ENCODE measurements around the gene ISG20. TPM values are rescaled to one million over a fixed set of nuclear protein-coding genes. Genes with fewer than 3 reads are reported as not detected.
A peak's percentile ranks its signal among the peaks of the same experiment; 100 is the strongest.

The ISG20 gene
- total RNA-seq, 1 experiment from 2014 or later: 75.6 TPM

GRCh38 chr15:88604381-88605188, 34.2 kb upstream of the ISG20 start:
- H3K4me3 Mint-ChIP-seq (ENCODE audit: low read depth, unreplicated experiment): peak overlapping the region; percentile 33
- H3K4me1 Mint-ChIP-seq (ENCODE audit: low read depth, unreplicated experiment): no peaks in the 10 kb centered on the region

GRCh38 chr15:88605189-88606069, 33.4 kb upstream of the ISG20 start:
- H3K27ac Mint-ChIP-seq (ENCODE audit: unreplicated experiment): no peak overlapping the region
- intact Hi-C loops (cut with micrococcal nuclease; ENCODE audit: unreplicated experiment): no loop called here
- no peaks in the 10 kb centered on the region for H3K4me1 Mint-ChIP-seq (ENCODE audit: low read depth, unreplicated experiment)
- H3K9me3 Mint-ChIP-seq (ENCODE audit: low read depth, unreplicated experiment): no peaks in the 10 kb centered on the region
- CTCF ChIA-PET: interaction anchor here (1.1 kb wide), 1 partner anchor 10 kb away, joined by 3 read pairs; no protein-coding TSS in a partner anchor
- peak overlapping the region; percentile 33 for H3K4me3 Mint-ChIP-seq (ENCODE audit: low read depth, unreplicated experiment)
- BruUV-seq (replicated peaks): no TSS peak
- DNase-seq: peak; percentile 58
- no peak for TF ChIP-seq CTCF (IDR thresholded peaks at IDR 0.05; ENCODE audit: unreplicated experiment)
- H3K27me3 Mint-ChIP-seq (ENCODE audit: unreplicated experiment): peaks cover 86% of the 10 kb centered on the region
- H3K36me3 Mint-ChIP-seq (ENCODE audit: insufficient read depth, unreplicated experiment): peaks cover 4% of the 10 kb centered on the region

More at GRCh38 chr15:88604381-88605188, 34.2 kb upstream of the ISG20 start:
- Mint-ChIP-seq H3K36me3 (ENCODE audit: insufficient read depth, unreplicated experiment) (peaks cover 4% of the 10 kb centered on the region), H3K9me3 (ENCODE audit: low read depth, unreplicated experiment) (no peaks in the 10 kb centered on the region), H3K27me3 (ENCODE audit: unreplicated experiment) (peaks cover 86% of the 10 kb centered on the region), H3K27ac (ENCODE audit: unreplicated experiment) (no peak overlapping the region)
- no peak for DNase-seq
- TF ChIP-seq CTCF (IDR thresholded peaks at IDR 0.05; ENCODE audit: unreplicated experiment): no peak
- BruUV-seq (replicated peaks): no TSS peak
- CTCF ChIA-PET: interaction anchor here (1.1 kb wide), 1 partner anchor 11 kb away, joined by 3 read pairs; no protein-coding TSS in a partner anchor
- intact Hi-C loops (cut with micrococcal nuclease; ENCODE audit: unreplicated experiment): no loop called here

- H3K4me1 Mint-ChIP-seq (ENCODE audit: low read depth, unreplicated experiment): no peaks in the 10 kb centered on the region
- no TSS peak for BruUV-seq (replicated peaks)
- no peak overlapping the region for H3K4me3 Mint-ChIP-seq (ENCODE audit: low read depth, unreplicated experiment)
- no peaks in the 10 kb centered on the region for H3K9me3 Mint-ChIP-seq (ENCODE audit: low read depth, unreplicated experiment)
- H3K27ac Mint-ChIP-seq (ENCODE audit: unreplicated experiment): no peak overlapping the region
- peaks cover 91% of the 10 kb centered on the region for H3K27me3 Mint-ChIP-seq (ENCODE audit: unreplicated experiment)
- CTCF ChIA-PET: no interaction called here
- H3K36me3 Mint-ChIP-seq (ENCODE audit: insufficient read depth, unreplicated experiment): peaks cover 4% of the 10 kb centered on the region
- TF ChIP-seq CTCF (IDR thresholded peaks at IDR 0.05; ENCODE audit: unreplicated experiment): no peak
- intact Hi-C loops (cut with micrococcal nuclease; ENCODE audit: unreplicated experiment): no loop called here
- DNase-seq: no peak
These were observed 32.6 kb upstream of the ISG20 start for GRCh38 chr15:88606070-88606794.

- Mint-ChIP-seq H3K4me3 (ENCODE audit: low read depth, unreplicated experiment) (no peak overlapping the region), H3K27ac (ENCODE audit: unreplicated experiment) (no peak overlapping the region), H3K9me3 (ENCODE audit: low read depth, unreplicated experiment) (no peaks in the 10 kb centered on the region), H3K27me3 (ENCODE audit: unreplicated experiment) (peaks cover 92% of the 10 kb centered on the region), H3K4me1 (ENCODE audit: low read depth, unreplicated experiment) (peaks cover 2% of the 10 kb centered on the region), H3K36me3 (ENCODE audit: insufficient read depth, unreplicated experiment) (peaks cover 4% of the 10 kb centered on the region)
- no TSS peak for BruUV-seq (replicated peaks)
- CTCF ChIA-PET: interaction anchor here (0.6 kb wide), 1 partner anchor 592 kb away, joined by 4 read pairs; no protein-coding TSS in a partner anchor
- no peak for DNase-seq
- intact Hi-C loops (cut with micrococcal nuclease; ENCODE audit: unreplicated experiment): no loop called here
- no peak for TF ChIP-seq CTCF (IDR thresholded peaks at IDR 0.05; ENCODE audit: unreplicated experiment)
These were observed 30.9 kb upstream of the ISG20 start for GRCh38 chr15:88607951-88608350.
